LNCaP clone FGC (cell line): Measurements from ENCODE around the gene GOLGA3.

Source experiments
- DNase-seq: peaks from one replicate; pipeline ENCODE4 v3.0.0-alpha.2; 2011; ENCODE audit warnings: low read depth
- H3K4me3 ChIP-seq: 2 replicates; pipeline ENCODE4 v1.5.1; 2011; ENCODE audit warnings: mild to moderate bottlenecking, low read depth, low read length, control low read depth
- TF ChIP-seq, protein P1 (sequence below): IDR thresholded peaks from 2 replicates; pipeline ENCODE4 v1.5.1; 2012; ENCODE audit warnings: mild to moderate bottlenecking; ENCODE audit not compliant: control insufficient read depth, insufficient read depth; ENCODE audit errors: extremely low read depth

The GOLGA3 gene

DNA sequence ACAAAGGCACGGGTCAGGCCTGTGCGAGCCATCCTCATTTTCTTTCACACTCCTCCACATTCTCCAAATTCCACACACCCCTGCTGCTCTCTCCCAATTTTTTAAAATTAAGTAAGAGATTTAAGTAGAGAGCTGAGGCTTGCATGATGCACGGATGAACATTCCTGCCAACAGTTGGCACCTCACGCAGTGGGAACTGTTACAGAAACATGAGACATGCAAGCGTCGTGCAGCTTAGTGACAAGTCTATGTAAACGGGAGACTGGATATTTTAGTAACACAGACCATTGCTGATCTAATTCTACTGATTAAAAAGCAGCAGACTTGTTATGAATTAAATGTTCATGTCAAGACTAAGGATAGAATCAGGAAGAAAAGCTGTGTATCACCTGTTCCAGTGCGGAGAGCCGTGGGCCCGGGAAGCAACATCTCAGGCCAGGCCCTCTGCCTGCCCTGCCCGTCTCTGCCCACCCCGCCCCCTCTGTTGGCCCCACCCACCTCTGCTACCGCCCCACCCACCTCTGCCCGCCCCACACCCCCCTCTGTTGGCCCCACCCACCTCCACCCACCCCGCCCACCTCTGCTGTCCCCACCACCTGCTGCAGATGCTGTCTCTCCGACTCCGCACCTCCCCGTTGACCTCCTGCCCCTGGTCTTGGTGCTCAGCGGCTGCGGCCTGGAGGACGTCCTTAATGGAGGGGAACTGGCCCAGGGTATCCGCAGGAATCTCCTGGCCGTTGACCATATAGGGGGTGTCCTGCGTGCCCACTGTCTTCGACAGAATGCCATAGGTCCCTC, 21.2 kb downstream of the GOLGA3 start:
- H3K4me3 ChIP-seq, result no peak overlapping the region
- DNase-seq, result no peak
- TF ChIP-seq, protein P1, sequence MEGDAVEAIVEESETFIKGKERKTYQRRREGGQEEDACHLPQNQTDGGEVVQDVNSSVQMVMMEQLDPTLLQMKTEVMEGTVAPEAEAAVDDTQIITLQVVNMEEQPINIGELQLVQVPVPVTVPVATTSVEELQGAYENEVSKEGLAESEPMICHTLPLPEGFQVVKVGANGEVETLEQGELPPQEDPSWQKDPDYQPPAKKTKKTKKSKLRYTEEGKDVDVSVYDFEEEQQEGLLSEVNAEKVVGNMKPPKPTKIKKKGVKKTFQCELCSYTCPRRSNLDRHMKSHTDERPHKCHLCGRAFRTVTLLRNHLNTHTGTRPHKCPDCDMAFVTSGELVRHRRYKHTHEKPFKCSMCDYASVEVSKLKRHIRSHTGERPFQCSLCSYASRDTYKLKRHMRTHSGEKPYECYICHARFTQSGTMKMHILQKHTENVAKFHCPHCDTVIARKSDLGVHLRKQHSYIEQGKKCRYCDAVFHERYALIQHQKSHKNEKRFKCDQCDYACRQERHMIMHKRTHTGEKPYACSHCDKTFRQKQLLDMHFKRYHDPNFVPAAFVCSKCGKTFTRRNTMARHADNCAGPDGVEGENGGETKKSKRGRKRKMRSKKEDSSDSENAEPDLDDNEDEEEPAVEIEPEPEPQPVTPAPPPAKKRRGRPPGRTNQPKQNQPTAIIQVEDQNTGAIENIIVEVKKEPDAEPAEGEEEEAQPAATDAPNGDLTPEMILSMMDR, result no peak

DNA sequence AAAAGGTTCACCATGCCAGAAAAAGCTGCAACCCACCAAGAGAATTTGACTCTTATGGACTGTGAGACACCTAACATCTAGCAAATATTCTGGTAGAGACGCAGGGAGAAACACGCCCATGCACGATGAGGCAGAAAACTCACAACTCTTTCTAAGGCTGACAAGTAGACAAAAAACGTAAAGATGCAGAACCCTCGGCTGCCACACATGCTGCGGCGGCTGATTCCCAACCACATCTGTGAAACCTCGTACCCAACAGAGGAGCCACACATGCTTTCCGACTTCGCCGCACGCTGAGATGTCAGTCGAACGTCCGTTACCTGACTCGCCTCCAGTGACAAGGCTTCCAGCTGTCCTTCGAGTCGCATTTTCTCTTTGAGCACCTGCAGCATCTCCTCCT, 21.8 kb downstream of the GOLGA3 start:
- H3K4me3 ChIP-seq, result no peak overlapping the region
- TF ChIP-seq, protein P1, result no peak
- DNase-seq, result no peak

DNA sequence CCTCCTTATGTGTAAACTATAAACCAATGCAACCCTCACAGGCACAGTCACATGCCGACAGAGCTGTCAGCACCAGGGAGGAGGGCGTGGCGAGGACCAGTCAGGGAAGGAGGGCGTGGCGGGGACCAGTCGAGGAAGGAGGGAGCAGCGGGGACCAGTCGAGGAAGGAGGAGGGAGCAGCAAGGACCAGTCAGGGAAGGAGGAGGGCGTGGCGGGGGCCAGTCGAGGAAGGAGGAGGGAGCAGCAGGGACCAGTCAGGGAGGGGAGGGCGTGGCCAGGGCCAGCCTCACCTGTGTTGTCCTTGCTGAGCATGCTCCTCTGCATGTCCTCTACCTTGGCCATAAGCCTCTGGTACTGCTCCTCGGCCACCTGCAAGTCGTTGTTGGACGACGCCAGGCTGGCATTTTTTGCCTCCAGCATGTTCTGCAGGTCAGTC, 24.2 kb downstream of the GOLGA3 start:
- no peak for DNase-seq
- H3K4me3 ChIP-seq, result no peak overlapping the region
- TF ChIP-seq, protein P1, result no peak

DNA sequence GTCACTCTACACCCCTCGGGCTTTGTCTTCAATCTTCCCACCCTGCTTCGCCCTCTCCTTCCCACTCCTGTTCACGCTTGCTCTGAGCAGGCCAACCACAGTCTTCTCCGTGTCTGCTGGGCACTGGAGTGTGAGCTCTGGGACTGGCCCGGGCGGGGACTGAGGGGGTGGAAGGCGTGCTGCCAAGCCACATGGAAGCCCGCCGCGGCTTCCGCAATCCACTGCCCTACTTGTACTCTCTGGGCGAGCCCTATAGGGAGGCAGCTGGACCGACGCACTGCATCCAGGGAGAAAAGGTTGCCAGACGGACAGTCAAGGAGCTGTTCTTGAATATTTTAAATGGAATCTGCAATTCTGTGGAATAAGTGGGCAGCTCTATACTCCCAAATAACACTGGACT, 24.8 kb downstream of the GOLGA3 start:
- TF ChIP-seq, protein P1, result no peak
- no peak overlapping the region for H3K4me3 ChIP-seq
- DNase-seq, result no peak

DNA sequence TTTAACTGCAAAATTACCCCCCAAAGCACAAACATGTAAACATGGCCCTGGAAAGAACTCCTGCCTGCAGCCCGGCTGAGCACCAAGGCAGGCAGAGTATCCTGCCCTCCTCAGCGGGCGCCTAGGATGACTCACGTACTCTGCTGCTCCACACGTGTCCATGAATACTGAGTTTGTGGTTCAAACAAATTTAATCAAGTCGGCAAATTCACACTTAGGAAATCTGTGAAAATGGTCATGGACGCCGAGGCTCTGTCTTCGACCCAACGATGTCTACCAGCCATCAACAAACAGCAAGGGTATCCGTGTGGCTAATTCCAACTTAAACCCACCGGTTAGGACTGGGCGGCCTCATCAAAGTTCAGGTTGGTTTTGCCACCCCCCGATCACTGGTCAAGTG, 25.5 kb downstream of the GOLGA3 start:
- TF ChIP-seq, protein P1, result no peak
- DNase-seq, result no peak

DNA sequence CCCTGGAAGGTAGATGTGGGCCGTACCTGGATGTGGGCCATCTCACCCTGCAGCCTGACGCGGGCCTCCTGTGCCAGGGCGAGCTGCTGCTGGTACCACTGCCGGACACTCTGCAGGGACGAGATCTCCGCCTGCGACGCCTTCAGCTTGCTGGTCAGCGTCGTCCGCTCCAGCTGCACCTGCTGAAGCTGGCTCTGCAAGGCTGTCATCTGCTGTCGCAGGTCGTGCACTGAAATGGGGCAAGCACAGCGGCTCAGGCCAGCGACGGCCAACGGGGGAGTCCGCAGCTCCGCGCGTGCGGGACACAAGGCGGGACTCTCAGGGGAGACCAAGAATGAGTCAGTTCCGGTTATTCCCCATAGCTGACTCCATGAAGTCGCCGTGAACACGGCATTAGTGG, 26.9 kb downstream of the GOLGA3 start:
- TF ChIP-seq, protein P1, result no peak
- H3K4me3 ChIP-seq, result no peak overlapping the region
- DNase-seq, result no peak

More for the DNA sequence above, 25.5 kb downstream of the GOLGA3 start:
- H3K4me3 ChIP-seq, result no peak overlapping the region

DNA sequence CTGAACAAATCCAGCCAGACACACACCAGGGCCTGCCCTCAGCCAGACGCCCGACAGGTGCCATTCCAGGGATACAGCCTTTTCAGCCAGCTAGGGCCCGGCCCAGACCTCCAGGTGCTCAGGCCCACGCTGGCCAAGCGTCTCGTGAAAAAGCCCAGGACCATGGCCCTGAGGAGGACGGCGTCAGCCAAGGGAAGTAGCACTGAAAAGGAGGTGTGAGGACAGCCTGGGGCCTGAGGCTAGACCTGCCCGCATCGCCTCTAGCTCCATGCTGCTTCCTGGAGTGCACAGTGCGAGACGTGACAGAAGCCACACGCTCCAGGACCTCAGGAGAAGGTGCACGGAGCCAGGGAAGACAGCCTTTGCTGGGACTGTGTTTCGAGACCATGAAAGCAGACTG, 29.8 kb downstream of the GOLGA3 start:
- DNase-seq, result no peak
- TF ChIP-seq, protein P1, result no peak
- H3K4me3 ChIP-seq, result no peak overlapping the region
